NCI-H524 (cell line): ENCODE data around the gene PPM1H.
"Not testable (repeated sequence)": the region's sequence is repeated elsewhere in the genome, so short reads cannot be mapped to it uniquely, and the experiment has no call there.

Source experiments
- DNase-seq, 2 experiments: peaks; one replicate each; lab custom pipeline; 2025; lab: John Stamatoyannopoulos, UW

Gene PPM1H

GRCh38 chr12:62683776-62684569 is 251.0 kb downstream of the PPM1H start:
- DNase-seq, result no peak

DNA sequence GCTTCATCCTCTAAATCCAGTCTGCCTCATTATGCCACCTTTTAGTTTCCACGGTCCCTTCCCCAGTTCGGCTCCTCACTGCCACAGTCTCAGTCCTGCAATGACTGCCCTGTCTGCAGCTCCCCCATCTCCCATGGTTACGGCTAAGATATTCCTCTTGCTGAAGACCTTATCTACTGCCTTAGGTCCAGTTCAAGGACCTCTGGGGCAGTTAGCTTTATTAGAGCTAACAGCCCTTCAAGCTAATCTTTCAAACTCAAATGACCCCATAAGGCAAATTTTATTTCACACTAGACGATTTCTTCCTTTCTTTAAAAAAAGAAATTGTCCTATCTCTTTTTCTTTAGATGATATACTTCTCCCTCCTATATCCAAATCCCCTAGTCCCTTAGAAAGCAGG is 253.6 kb downstream of the PPM1H start:
- DNase-seq, result no peak

GRCh38 chr12:62679608-62680007 is 255.3 kb downstream of the PPM1H start:
- no peak for DNase-seq

DNA sequence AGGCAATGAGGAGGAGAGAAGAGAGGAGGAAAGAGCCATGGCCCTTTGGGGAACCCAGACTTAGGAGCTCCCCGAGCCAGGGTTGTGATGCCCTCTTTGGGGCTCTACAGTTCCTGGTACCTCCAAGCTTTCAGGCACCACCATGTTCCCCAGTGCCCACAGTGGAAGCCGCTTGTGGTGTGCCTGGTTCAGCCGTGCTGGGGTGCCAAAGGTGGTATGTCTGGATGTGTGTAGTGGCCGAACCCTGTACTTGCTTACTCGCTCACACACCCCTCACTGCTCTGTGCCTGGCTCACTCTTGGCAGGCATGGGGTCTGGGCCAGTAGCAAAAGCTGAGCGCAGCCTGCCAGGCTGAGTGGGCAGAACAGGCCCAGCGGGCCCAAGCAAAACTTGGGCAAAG is 257.6 kb downstream of the PPM1H start:
- no peak for DNase-seq

DNA sequence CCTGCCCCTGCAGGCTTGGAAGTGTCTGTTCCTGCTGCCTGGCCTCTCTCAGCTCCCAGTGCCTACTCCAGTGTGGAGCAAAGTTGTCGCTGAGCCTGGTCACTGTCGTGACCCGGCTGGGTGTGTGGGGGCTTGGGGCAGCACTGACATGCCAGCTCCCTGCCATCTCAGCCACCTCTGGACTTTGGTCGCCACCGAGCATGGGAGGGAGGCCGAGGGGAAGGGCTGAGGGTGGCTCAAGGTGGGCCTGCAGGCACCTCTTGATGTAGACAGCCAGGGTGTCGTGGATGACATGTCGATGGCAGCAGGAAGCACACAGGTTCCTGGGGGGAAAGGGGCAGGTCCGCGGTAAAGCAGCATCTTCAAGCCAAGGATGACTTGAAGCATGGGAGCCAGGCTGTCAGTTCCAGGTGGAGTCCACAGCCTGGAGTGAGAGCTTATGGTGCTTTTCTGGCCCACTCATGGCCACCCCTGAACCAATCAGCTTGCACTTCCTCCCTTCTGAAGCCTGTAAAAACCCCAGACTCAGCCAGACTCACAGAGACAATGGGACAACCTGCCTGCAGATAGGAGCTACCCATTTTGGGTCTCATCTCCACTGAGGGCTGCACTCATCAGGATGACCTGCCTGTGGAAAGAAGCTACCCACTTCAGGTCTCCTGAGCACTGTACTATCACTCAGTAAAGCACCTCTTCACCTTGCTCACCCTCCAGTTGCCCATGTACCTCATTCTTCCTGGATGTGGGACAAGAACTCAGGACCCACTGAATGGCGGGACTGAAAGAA is 258.2 kb downstream of the PPM1H start:
- DNase-seq, result no peak

DNA sequence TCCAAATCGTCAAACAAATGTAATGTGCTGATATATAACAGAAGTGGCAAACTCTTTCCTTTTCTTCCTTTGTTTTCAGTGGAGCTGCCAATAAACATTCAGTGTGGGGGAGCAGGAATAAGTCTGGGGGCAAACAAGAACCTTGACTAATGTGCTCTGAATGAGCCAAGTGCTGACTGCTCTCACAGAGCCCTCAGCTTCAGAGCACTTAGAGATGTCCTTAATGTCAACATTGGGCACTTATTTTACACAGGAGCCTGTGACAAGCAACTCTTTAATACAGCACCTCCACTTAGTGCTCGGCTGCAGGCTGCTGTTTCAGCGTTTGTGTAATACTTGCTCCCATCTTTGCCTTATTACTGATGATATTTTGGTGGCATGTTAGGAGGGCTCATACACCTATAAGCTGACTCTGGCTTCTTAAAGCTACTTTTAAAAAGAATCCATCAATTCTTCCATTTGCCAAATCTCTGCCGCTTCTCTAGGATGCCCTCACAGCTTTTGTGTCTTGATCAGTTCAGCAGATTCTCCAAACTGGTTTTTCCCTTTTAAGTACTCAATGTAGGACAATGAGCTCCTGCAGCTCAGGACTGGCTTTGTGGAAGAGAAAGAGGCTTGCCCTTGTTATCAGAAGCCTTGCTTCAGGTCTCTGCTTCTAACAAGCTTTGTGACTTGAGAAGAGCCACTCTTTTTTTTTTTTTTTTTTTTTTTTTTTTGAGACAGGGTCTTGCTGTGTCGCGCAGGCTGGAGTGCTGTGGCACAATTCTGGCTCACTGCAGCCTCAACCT is 261.7 kb downstream of the PPM1H start:
- DNase-seq, result no peak

GRCh38 chr12:62670986-62671720 is 263.8 kb downstream of the PPM1H start:
- no peak for DNase-seq

- DNase-seq, result no peak
Observed at GRCh38 chr12:62668782-62669181, 266.2 kb downstream of the PPM1H start.

DNA sequence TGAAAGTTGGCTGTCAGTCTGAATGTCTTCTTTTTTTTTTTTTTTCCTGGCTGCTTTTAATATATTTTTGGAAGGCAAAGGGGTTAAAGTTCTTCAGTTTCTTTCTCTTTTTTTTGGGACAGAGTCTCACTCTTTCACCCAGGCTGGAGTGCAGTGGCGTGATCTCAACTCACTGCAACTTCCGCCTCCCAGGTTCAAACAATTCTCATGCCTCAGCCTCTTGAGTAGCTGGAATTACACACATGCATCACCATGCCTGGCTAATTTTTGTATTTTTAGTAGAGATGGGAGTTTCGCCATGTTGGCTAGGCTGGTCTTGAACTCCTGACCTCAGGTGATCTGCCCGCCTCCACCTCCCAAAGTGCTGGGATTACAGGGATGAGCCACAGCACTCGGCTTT is 270.0 kb downstream of the PPM1H start:
- DNase-seq, result not testable (repeated sequence)

DNA sequence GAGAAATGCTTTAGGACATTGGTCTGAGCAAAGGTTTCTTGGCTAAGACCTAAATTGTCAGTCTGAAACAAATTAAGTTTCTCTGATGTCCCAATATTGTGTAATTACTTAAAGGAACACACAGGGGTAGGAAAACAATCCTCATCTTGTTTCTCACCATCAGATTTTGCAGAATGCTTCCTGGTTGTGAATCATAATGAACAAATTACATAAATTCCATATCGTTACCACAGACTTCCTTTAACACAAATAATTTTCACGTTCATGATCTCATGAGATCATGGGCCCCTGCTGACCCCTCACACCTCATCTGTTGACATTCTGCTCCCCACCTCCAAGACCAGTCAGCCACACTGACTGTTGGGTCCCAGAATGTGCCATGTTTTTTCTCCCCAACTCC is 274.2 kb downstream of the PPM1H start:
- no peak for DNase-seq

GRCh38 chr12:62659453-62660295 is 275.3 kb downstream of the PPM1H start:
- DNase-seq, result no peak

- DNase-seq, result no peak
Observed at GRCh38 chr12:62658910-62659309, 276.0 kb downstream of the PPM1H start.

- no peak for DNase-seq
Observed at GRCh38 chr12:62657363-62657632, 277.7 kb downstream of the PPM1H start.

DNA sequence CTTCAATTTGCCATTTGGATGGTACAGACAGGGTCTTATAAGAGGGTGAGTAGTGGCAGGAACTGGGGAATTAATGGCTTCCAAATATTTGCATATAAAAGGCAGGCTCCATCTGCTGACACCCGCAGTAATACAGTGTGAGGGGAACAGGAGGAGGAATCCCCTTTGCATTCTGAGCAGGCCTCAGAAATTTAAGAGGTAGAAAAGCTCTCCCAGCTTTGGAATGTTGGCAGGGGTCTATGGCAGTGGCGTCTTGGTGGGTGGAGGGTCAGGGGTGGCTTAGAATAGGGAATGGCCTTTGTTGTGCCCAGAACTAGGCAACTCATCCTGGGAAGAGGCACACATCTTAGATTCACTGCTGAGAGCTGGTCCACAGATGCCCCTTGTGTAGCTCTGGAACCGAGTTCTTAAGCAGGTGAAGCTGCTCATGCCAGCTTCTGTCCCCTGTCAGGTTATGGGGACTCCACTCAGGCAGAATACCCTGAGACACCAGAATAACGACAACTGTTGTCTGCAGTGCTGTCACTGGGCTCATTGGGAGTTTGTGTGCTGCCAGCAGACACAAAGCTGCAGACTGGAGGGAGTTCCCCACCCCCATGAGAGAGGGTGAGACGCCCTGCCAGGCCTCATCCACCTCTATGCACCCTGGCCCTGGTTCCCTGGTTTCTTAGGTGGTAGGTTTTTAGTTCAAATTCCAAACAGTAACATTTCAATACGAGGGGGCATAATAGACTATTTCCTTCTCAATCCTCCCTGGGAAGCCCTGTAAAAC is 278.2 kb downstream of the PPM1H start:
- peak in 1 of 2 experiments; percentile 3 for DNase-seq

- no peak for DNase-seq
Observed at GRCh38 chr12:62655666-62656151, 279.2 kb downstream of the PPM1H start.

DNA sequence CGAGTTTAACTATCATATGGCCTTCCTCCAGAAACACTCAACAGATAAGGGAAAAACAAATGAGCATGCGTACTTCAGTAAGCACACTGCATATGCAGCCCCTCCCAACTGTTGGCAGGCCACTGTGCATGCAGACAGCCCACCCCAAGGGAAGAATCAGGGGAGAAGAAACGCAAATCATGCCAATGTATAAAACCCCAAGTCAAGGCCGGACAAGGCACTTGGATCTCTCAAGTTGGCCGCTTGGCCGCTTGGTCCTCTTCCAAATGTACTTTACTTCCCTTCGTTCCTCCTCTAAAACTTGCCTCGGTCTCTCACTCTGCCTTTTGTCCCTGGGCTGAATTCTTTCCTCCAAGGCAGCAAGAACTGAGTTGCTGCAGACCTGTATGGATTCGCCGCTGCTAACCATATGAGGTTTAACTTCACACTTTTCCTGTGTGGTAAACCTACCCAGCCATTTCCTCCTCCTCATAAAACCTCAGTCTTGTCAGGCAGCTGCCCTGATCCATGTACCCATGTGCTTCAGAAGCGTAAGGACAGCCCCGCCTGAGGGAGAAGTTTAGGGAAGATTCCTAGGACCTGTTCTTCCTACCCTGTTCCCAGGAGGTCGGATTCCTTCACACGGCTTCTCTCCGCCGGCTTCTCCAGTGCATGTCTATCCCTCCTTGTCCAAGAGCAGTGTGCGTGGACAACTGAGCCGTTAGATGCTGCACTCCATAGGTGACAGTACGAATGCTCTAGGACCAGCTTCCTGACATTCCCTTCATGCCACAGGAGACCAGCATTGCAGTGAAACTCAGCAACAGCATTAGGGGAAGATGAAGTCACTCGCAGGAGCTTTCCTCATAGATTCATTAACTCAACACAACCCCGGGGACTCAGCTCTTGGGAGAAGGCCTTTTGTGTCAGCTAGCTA is 280.4 kb downstream of the PPM1H start:
- no peak for DNase-seq

DNA sequence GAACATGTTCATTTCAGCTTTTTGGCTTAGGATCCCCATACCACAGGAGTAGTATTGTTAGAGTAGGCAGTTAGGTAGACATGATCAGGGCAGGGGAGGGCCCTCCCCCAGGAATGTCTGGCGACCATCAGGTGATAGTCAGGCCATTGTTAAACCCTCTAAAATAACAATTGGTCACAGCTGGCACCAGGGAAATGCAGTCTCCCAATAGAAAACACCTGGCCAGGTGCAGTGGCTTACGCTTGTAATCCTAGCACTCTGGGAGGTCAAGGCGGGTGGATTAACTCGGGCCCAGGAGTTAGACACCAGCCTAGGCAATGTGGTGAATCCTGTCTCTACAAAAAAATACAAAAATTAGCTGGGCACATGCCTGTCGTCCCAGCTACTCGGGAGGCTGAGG is 281.2 kb downstream of the PPM1H start:
- no peak for DNase-seq

GRCh38 chr12:62653304-62653703 is 281.6 kb downstream of the PPM1H start:
- DNase-seq, result no peak

DNA sequence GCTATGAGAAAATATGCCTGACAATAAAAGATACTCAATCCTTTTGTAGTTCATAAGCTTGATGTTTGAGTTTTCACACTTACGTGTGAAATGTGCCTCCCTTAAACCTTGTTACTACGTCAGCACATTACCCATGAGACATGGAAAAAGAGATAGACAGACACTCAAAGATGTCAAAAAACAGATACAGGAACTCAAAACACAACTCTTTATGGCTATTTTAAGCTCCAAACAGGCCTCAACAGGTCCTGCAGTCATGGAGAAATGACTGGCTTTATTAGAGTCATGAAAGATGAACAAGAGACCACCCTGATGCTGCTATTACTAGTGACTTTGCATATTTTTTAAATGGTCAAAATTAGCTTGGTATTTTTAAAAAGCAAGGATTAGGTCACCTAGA is 283.8 kb downstream of the PPM1H start:
- DNase-seq, result no peak
